Stomach (tissue), 9 donors: ENCODE data around the gene HNRNPAB. TPM values are rescaled to one million over a fixed set of nuclear protein-coding genes. Genes with fewer than 3 reads are reported as not detected.

Experiments
- DNase-seq, 2 donors: peaks; one replicate each; pipeline versions ENCODE4 v3.0.0 to v3.0.0-alpha.2; 2013 to 2019
- H3K27ac ChIP-seq, 5 donors: fragments of 200-600 bp in 4 of 5; sonication (generic) in 4 of 5; one replicate each; pipeline ENCODE4 v1.5.1; 2013 to 2019; ENCODE audit warnings: mild to moderate bottlenecking in 1 of 5, moderate library complexity in 1 of 5
- H3K27me3 ChIP-seq, 3 donors: fragments of 200-600 bp; sonication (generic); one replicate each; pipeline ENCODE4 v1.5.1; 2017 to 2019; ENCODE audit warnings: mixed run types in 1 of 3
- H3K36me3 ChIP-seq, 4 donors: fragments of 200-600 bp; sonication (generic); 1 replicate in 3 of 4; 2 replicates in 1 of 4; pipeline ENCODE4 v1.5.1; 2016 to 2019
- H3K4me1 ChIP-seq, 4 donors: fragments of 200-600 bp; sonication (generic); one replicate each; pipeline ENCODE4 v1.5.1; 2016 to 2019
- H3K4me3 ChIP-seq, 4 donors: fragments of 200-600 bp; sonication (generic) in 3 of 4; one replicate each; pipeline ENCODE4 v1.5.1; 2016 to 2019; ENCODE audit warnings: mild to moderate bottlenecking in 1 of 4
- H3K9me3 ChIP-seq, 4 donors: fragments of 200-600 bp; sonication (generic); one replicate each; pipeline ENCODE4 v1.5.1; 2016 to 2019
- EP300 ChIP-seq: sonication (generic); formaldehyde crosslinking; IDR thresholded peaks from one replicate; pipeline ENCODE4 v1.6.1; 2017; ENCODE audit warnings: antibody characterized with exemption
- POLR2A ChIP-seq, 4 donors: fragments of 450-650 bp; IDR thresholded peaks; one replicate each; pipeline ENCODE4 v1.6.1; 2016; ENCODE audit warnings: antibody characterized with exemption in 4 of 4, control low read depth in 2 of 4, mild to moderate bottlenecking in 1 of 4, moderate library complexity in 1 of 4
- POLR2AphosphoS5 ChIP-seq, 3 donors: sonication (generic); formaldehyde crosslinking; IDR thresholded peaks; one replicate each; pipeline ENCODE4 v1.6.1; 2016; ENCODE audit warnings: antibody characterized with exemption in 3 of 3
- WGBS, 5 donors: extraction: QIAGEN DNeasy Blood & Tissue Kit in 3 of 5; methylation state at CpG; one replicate each; pipeline versions ENCODE4 v1.1.5 to v1.1.7; 2013 to 2018; 5-methylcytosine and 5-hydroxymethylcytosine counted together
- intact Hi-C: fragments of 100-400 bp; cut with DNase I; formaldehyde crosslinking; loops from one replicate; pipeline ENCODE4 v1.15.1; 2023; ENCODE audit warnings: low total_unique reads
- polyA plus RNA-seq, 3 donors: library from polyadenylated mRNA; stranded (reverse); fragments of 200-250 nt; gene quantifications; one replicate each; pipeline ENCODE4 v1.2.3, GENCODE V29; 2013
- total RNA-seq, 5 donors: library from RNA; depleted of rRNA; stranded (reverse); fragments of >200 nt; gene quantifications; one replicate each; pipeline versions ENCODE4 v1.1.0 to v1.2.3, GENCODE V29; 2014 to 2016
- TF ChIP-seq, protein P1 (sequence below), 7 experiments: fragments of 450-650 bp in 4 of 7; fragments of 200-600 bp in 3 of 7; sonication (generic) in 3 of 7; IDR thresholded peaks; one replicate each; pipeline ENCODE4 v1.5.1; 2016 to 2019; ENCODE audit warnings: antibody characterized with exemption in 7 of 7, control low read depth in 2 of 7, mild to moderate bottlenecking in 1 of 7
- donor health status: healthy with polysubstance abuse.
- donor health status: Bipolar disorder and iron deficiency.
- donor health status: healthy.

The HNRNPAB gene
- total and polyA plus RNA-seq, 8 donors, result 25.1 to 327 (median 116) TPM

GRCh38 chr5:178230879-178231538 is 26.7 kb downstream of the HNRNPAB start:
- peaks cover 11 to 69% (median 40%) of the 10 kb centered on the region in 4 donors for H3K4me1 ChIP-seq
- WGBS, 5 donors, result 50 to 60% (median 57%) methylated on average over 7 to 9 of the region's 9 CpGs
- H3K4me3 ChIP-seq, result peak overlapping the region; percentile 77 to 94 (median 90)
- TF ChIP-seq POLR2AphosphoS5 (IDR thresholded peaks at IDR 0.05) (no peak), EP300 (no peak), POLR2A (IDR thresholded peaks at IDR 0.05) (no peak)
- TF ChIP-seq, protein P1, sequence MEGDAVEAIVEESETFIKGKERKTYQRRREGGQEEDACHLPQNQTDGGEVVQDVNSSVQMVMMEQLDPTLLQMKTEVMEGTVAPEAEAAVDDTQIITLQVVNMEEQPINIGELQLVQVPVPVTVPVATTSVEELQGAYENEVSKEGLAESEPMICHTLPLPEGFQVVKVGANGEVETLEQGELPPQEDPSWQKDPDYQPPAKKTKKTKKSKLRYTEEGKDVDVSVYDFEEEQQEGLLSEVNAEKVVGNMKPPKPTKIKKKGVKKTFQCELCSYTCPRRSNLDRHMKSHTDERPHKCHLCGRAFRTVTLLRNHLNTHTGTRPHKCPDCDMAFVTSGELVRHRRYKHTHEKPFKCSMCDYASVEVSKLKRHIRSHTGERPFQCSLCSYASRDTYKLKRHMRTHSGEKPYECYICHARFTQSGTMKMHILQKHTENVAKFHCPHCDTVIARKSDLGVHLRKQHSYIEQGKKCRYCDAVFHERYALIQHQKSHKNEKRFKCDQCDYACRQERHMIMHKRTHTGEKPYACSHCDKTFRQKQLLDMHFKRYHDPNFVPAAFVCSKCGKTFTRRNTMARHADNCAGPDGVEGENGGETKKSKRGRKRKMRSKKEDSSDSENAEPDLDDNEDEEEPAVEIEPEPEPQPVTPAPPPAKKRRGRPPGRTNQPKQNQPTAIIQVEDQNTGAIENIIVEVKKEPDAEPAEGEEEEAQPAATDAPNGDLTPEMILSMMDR (IDR thresholded peaks at IDR 0.05), result no peak
- H3K27me3 ChIP-seq, result no peaks in the 10 kb centered on the region
- no peak for DNase-seq
- H3K9me3 ChIP-seq, result no peaks in the 10 kb centered on the region
- H3K36me3 ChIP-seq, result peaks cover 33 to 54% (median 45%) of the 10 kb centered on the region in 4 donors
- intact Hi-C loops, result no loop called here
- H3K27ac ChIP-seq, result peak overlapping the region in 4 of 5 donors; percentile 98

DNA sequence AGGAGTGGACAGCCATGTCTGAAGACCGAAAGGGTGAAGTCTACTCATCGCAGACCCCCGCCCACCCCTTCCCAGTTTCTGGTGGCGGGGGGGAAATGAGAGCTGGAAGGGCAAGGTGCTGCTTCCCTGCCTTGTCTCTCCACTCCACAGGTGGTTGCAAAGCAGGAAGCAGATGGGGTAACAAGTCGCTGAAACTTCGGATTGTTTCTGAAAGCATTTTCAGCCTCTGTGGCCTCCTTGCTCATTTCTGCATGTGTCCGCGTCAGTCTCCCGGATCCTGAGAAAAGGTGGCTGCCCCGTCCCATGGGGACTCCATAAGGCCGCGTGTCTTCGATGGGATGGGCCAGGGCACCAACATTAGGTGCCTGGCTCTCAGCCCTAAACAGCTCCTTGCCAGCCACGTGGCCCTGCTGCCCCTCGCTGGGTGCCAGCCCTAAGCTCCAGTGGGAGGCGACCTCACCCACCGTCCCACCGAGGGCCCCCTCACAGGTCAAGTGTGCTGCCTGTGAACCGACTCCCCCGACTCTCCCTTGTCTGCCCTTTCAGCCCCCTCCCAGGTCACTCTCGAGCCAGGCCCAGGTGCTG is 27.3 kb downstream of the HNRNPAB start:
- Histone ChIP-seq H3K36me3 (peaks cover 33 to 48% (median 40%) of the 10 kb centered on the region in 4 donors), H3K27ac (peak overlapping the region; percentile 93 to 98 (median 98)), H3K4me3 (peak overlapping the region; percentile 77 to 94 (median 90)), H3K9me3 (no peaks in the 10 kb centered on the region), H3K4me1 (peaks cover 11 to 69% (median 46%) of the 10 kb centered on the region in 4 donors), H3K27me3 (no peaks in the 10 kb centered on the region)
- intact Hi-C loops, result no loop called here
- DNase-seq, result no peak
- TF ChIP-seq, protein P1 (IDR thresholded peaks at IDR 0.05), result no peak
- TF ChIP-seq POLR2AphosphoS5 (IDR thresholded peaks at IDR 0.05) (no peak), POLR2A (IDR thresholded peaks at IDR 0.05) (no peak), EP300 (no peak)
- WGBS, 5 donors, result 11 to 32% (median 14%) methylated on average over 7 to 21 of the region's 21 CpGs

GRCh38 chr5:178232124-178232919 is 28.0 kb downstream of the HNRNPAB start, which contains the start of gene PHYKPL:
Gene PHYKPL, minus strand, starts transcription at chr5:178232802. Its CDS starts 252 bp downstream, at chr5:178232550.
- intact Hi-C loops, result no loop called here
- TF ChIP-seq POLR2AphosphoS5 (IDR thresholded peaks at IDR 0.05) (peak in 2 of 3 donors; percentile 56 to 84), POLR2A (IDR thresholded peaks at IDR 0.05) (no peak)
- no peaks in the 10 kb centered on the region for H3K9me3 ChIP-seq
- no peaks in the 10 kb centered on the region for H3K27me3 ChIP-seq
- peak within 1 kb of the TSS; percentile 77 to 94 (median 90) for H3K4me3 ChIP-seq
- DNase-seq, result peak; percentile 73 to 90
- H3K36me3 ChIP-seq, result peaks cover 27 to 41% (median 33%) of the 10 kb centered on the region in 4 donors
- 0 to 1% (median 1%) methylated on average over 9 to 102 of the region's 102 CpGs for WGBS, 5 donors
- peaks cover 11 to 72% (median 49%) of the 10 kb centered on the region in 4 donors for H3K4me1 ChIP-seq
- peak within 1 kb of the TSS; percentile 93 to 98 (median 98) for H3K27ac ChIP-seq

GRCh38 chr5:178232920-178233429 is 28.6 kb downstream of the HNRNPAB start:
- H3K4me3 ChIP-seq, result peak overlapping the region; percentile 77 to 94 (median 90)
- H3K4me1 ChIP-seq, result peaks cover 11 to 76% (median 49%) of the 10 kb centered on the region in 4 donors
- H3K9me3 ChIP-seq, result no peaks in the 10 kb centered on the region
- H3K36me3 ChIP-seq, result peaks cover 21 to 35% (median 26%) of the 10 kb centered on the region in 4 donors
- intact Hi-C loops, result no loop called here
- TF ChIP-seq POLR2A (IDR thresholded peaks at IDR 0.05) (no peak), POLR2AphosphoS5 (IDR thresholded peaks at IDR 0.05) (no peak)
- H3K27ac ChIP-seq, result peak overlapping the region; percentile 93 to 98 (median 98)
- no peaks in the 10 kb centered on the region for H3K27me3 ChIP-seq
- no peak for DNase-seq
- 73 to 78% (median 73%) methylated on average over 8 to 11 of the region's 11 CpGs for WGBS, 5 donors
